Activated B cell treated with CpG ODN at 0.5 μM for 24 hours (primary cell): ENCODE measurements around the gene LRSAM1. TPM values are rescaled to one million over a fixed set of nuclear protein-coding genes. Genes with fewer than 3 reads are reported as not detected.

Experiments
- ATAC-seq: fragments of 200-7000 bp; cut with Tn5 transposase; one replicate; pipeline ENCODE4 v1.10.0; 2021; ENCODE audit warnings: low read depth, mild to moderate bottlenecking, moderate library complexity
- CTCF ChIA-PET: fragments of 350-600 bp; sonication (Branson Sonifier 250); formaldehyde crosslinking; loops from one replicate; lab custom pipeline; 2021; ENCODE audit warnings: antibody characterized with exemption; lab: Charles Lee
- POLR2A ChIA-PET: fragments of 350-600 bp; sonication (Branson Sonifier 250); formaldehyde crosslinking; loops from one replicate; lab custom pipeline; 2021; ENCODE audit warnings: antibody characterized with exemption; lab: Charles Lee
- DNase-seq: peaks from one replicate; pipeline ENCODE4 v3.0.0; 2022
- H3K27ac Mint-ChIP-seq: one replicate; pipeline ENCODE4 v1.8.0; 2020; ENCODE audit warnings: mixed read lengths
- H3K27me3 Mint-ChIP-seq: one replicate; pipeline ENCODE4 v1.8.0; 2021; ENCODE audit warnings: mixed read lengths
- H3K36me3 Mint-ChIP-seq: one replicate; pipeline ENCODE4 v1.8.0; 2021; ENCODE audit warnings: low read depth, mixed read lengths
- H3K4me1 Mint-ChIP-seq: one replicate; pipeline ENCODE4 v1.8.0; 2021; ENCODE audit warnings: mixed read lengths
- H3K4me3 Mint-ChIP-seq: one replicate; pipeline ENCODE4 v1.8.0; 2020; ENCODE audit warnings: mild to moderate bottlenecking, mixed read lengths
- H3K9me3 Mint-ChIP-seq: one replicate; pipeline ENCODE4 v1.8.0; 2020; ENCODE audit warnings: mixed read lengths
- CTCF ChIP-seq: fragments of 200-600 bp; IDR thresholded peaks from one replicate; pipeline ENCODE4 v1.8.0; 2022; ENCODE audit warnings: antibody characterized with exemption, mild to moderate bottlenecking
- intact Hi-C: fragments of 100-400 bp; cut with micrococcal nuclease; formaldehyde crosslinking; loops from one replicate; pipeline ENCODE4 v1.15.1; 2024
- total RNA-seq: library from RNA; stranded (reverse); gene quantifications from 2 replicates; pipeline ENCODE4 v1.2.3, GENCODE V29; 2022

The LRSAM1 gene
- total RNA-seq, 1 donor from 2014 or later = 23.9 TPM

- intact Hi-C loops = no loop called here
- POLR2A ChIA-PET = no interaction called here
- no peaks in the 10 kb centered on the region for H3K4me1 Mint-ChIP-seq
- CTCF ChIA-PET = no interaction called here
- ATAC-seq (no peak), DNase-seq (no peak)
- H3K36me3 Mint-ChIP-seq = no peaks in the 10 kb centered on the region
- TF ChIP-seq CTCF = no peak
- no peaks in the 10 kb centered on the region for H3K27me3 Mint-ChIP-seq
- no peak overlapping the region for H3K27ac Mint-ChIP-seq
- H3K9me3 Mint-ChIP-seq = no peaks in the 10 kb centered on the region
- H3K4me3 Mint-ChIP-seq = no peak overlapping the region
Observed at GRCh38 chr9:127537014-127537413, 85.7 kb downstream of the LRSAM1 start.

GRCh38 chr9:127537792-127538191 lies 86.5 kb downstream of the LRSAM1 start:
- CTCF ChIA-PET = no interaction called here
- H3K9me3 Mint-ChIP-seq = no peaks in the 10 kb centered on the region
- H3K4me1 Mint-ChIP-seq = no peaks in the 10 kb centered on the region
- no peaks in the 10 kb centered on the region for H3K36me3 Mint-ChIP-seq
- H3K4me3 Mint-ChIP-seq = no peak overlapping the region
- POLR2A ChIA-PET = no interaction called here
- ATAC-seq (no peak), DNase-seq (no peak)
- H3K27me3 Mint-ChIP-seq = no peaks in the 10 kb centered on the region
- H3K27ac Mint-ChIP-seq = no peak overlapping the region
- TF ChIP-seq CTCF = no peak
- intact Hi-C loops = no loop called here

- no peaks in the 10 kb centered on the region for H3K36me3 Mint-ChIP-seq
- no peak overlapping the region for H3K27ac Mint-ChIP-seq
- no peaks in the 10 kb centered on the region for H3K27me3 Mint-ChIP-seq
- CTCF ChIA-PET = no interaction called here
- intact Hi-C loops = no loop called here
- no peak for TF ChIP-seq CTCF
- ATAC-seq (no peak), DNase-seq (no peak)
- no peaks in the 10 kb centered on the region for H3K9me3 Mint-ChIP-seq
- H3K4me1 Mint-ChIP-seq = no peaks in the 10 kb centered on the region
- no peak overlapping the region for H3K4me3 Mint-ChIP-seq
- POLR2A ChIA-PET = interaction anchor here (0.5 kb wide), 1 partner anchor 57 kb away, joined by 6 read pairs; no protein-coding TSS in a partner anchor
Observed at GRCh38 chr9:127538849-127539258, 87.5 kb downstream of the LRSAM1 start.

GRCh38 chr9:127539259-127539981 lies 88.1 kb downstream of the LRSAM1 start:
- DNase-seq (no peak), ATAC-seq (no peak)
- TF ChIP-seq CTCF = no peak
- H3K4me3 Mint-ChIP-seq = no peak overlapping the region
- CTCF ChIA-PET = no interaction called here
- no peaks in the 10 kb centered on the region for H3K9me3 Mint-ChIP-seq
- H3K27me3 Mint-ChIP-seq = no peaks in the 10 kb centered on the region
- intact Hi-C loops = no loop called here
- H3K27ac Mint-ChIP-seq = no peak overlapping the region
- POLR2A ChIA-PET = interaction anchor here (0.5 kb wide), 1 partner anchor 57 kb away, joined by 6 read pairs; no protein-coding TSS in a partner anchor
- no peaks in the 10 kb centered on the region for H3K36me3 Mint-ChIP-seq
- no peaks in the 10 kb centered on the region for H3K4me1 Mint-ChIP-seq

GRCh38 chr9:127539982-127540663 lies 88.8 kb downstream of the LRSAM1 start:
- peaks cover under 1% of the 10 kb centered on the region for H3K27me3 Mint-ChIP-seq
- DNase-seq = no peak
- H3K9me3 Mint-ChIP-seq = no peaks in the 10 kb centered on the region
- H3K27ac Mint-ChIP-seq = no peak overlapping the region
- no peak for ATAC-seq
- no peak for TF ChIP-seq CTCF
- intact Hi-C loops = no loop called here
- no peaks in the 10 kb centered on the region for H3K36me3 Mint-ChIP-seq
- H3K4me3 Mint-ChIP-seq = no peak overlapping the region
- CTCF ChIA-PET = no interaction called here
- no peaks in the 10 kb centered on the region for H3K4me1 Mint-ChIP-seq
- POLR2A ChIA-PET = no interaction called here
